Measurements from ENCODE around the gene GSDMA. TPM values are rescaled to one million over a fixed set of nuclear protein-coding genes. Genes with fewer than 3 reads are reported as not detected.

GSDMA gene
- total RNA-seq, 1 experiment from 2014 or later: not detected

GRCh38 chr17:40014375-40014980 lies 51.7 kb downstream of the GSDMA start:
- no peak overlapping the region for H2BK5ac ChIP-seq (ENCODE audit: insufficient read length, low read length)
- TF ChIP-seq, protein P1, sequence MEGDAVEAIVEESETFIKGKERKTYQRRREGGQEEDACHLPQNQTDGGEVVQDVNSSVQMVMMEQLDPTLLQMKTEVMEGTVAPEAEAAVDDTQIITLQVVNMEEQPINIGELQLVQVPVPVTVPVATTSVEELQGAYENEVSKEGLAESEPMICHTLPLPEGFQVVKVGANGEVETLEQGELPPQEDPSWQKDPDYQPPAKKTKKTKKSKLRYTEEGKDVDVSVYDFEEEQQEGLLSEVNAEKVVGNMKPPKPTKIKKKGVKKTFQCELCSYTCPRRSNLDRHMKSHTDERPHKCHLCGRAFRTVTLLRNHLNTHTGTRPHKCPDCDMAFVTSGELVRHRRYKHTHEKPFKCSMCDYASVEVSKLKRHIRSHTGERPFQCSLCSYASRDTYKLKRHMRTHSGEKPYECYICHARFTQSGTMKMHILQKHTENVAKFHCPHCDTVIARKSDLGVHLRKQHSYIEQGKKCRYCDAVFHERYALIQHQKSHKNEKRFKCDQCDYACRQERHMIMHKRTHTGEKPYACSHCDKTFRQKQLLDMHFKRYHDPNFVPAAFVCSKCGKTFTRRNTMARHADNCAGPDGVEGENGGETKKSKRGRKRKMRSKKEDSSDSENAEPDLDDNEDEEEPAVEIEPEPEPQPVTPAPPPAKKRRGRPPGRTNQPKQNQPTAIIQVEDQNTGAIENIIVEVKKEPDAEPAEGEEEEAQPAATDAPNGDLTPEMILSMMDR (conservative IDR thresholded peaks at IDR 0.05): no peak
- no peak overlapping the region for H3K27ac Mint-ChIP-seq

More at GRCh38 chr17:40014375-40014980, 51.7 kb downstream of the GSDMA start:
- peaks cover 0 to 6% of the 10 kb centered on the region in 2 experiments; a peak in 1 of 5 replicates for H3K9me3 Mint-ChIP-seq
- no peak overlapping the region for H3K18ac ChIP-seq (ENCODE audit: insufficient read length, low read depth, low read length)
- H4K91ac ChIP-seq (ENCODE audit: insufficient read length, low read depth, low read length): no peak overlapping the region
- H4K8ac ChIP-seq (replicated peaks; ENCODE audit: insufficient read length, low read depth, low read length): no peak overlapping the region
- no peak overlapping the region for H3T11ph ChIP-seq (ENCODE audit: low read length)
- DNase-seq: no peak
- H3K27me3 Mint-ChIP-seq (ENCODE audit: low read depth): peaks cover 3% of the 10 kb centered on the region
- WGBS (ENCODE audit: extremely low coverage, insufficient read length, low lambda C conversion rate): no CpG with 5 or more reads among the region's 18 CpGs
- no peak overlapping the region for H3K4ac ChIP-seq (ENCODE audit: low read depth, low read length)
- H2AK5ac ChIP-seq (ENCODE audit: insufficient read length, low read length): no peak overlapping the region
- no peak overlapping the region for H3K27ac ChIP-seq (ENCODE audit: insufficient read length, low read depth, low read length)
- H3K23me2 ChIP-seq (ENCODE audit: insufficient read length, low read depth, low read length, poor library complexity, severe bottlenecking): no peaks in the 10 kb centered on the region
- H3K14ac ChIP-seq (ENCODE audit: insufficient read depth, low read length): no peak overlapping the region
- H3K79me2 ChIP-seq (ENCODE audit: insufficient read depth, low read length): no peaks in the 10 kb centered on the region
- H3K56ac ChIP-seq (ENCODE audit: insufficient read length, low read depth, low read length): no peak overlapping the region
- H2BK20ac ChIP-seq (ENCODE audit: low read depth, low read length, poor library complexity, severe bottlenecking): no peak overlapping the region
- H3K23ac ChIP-seq (ENCODE audit: insufficient read length, low read depth, low read length): no peak overlapping the region
- H3K27me3 ChIP-seq (ENCODE audit: insufficient read depth, low read length): no peaks in the 10 kb centered on the region
- H3K4me3 Mint-ChIP-seq: no peak overlapping the region
- H2AFZ ChIP-seq (ENCODE audit: low read length): no peak overlapping the region
- peaks cover 4% of the 10 kb centered on the region; the same call in 1 of the 2 replicates for H3K4me1 ChIP-seq (ENCODE audit: insufficient read depth, low read length)
- H3K36me3 Mint-ChIP-seq (ENCODE audit: insufficient read depth in 1 of 3, low read depth in 3 of 3): peaks cover 2 to 6% (median 5%) of the 10 kb centered on the region in 3 experiments; a peak in 6 of 7 replicates
- H2BK15ac ChIP-seq (ENCODE audit: low read depth, low read length): no peak overlapping the region
- no peaks in the 10 kb centered on the region for H4K20me1 ChIP-seq (ENCODE audit: control insufficient read depth, insufficient read depth, insufficient read length)
- H3K4me1 Mint-ChIP-seq: peaks cover 26 to 48% of the 10 kb centered on the region in 2 experiments
- no peaks in the 10 kb centered on the region for H3K79me1 ChIP-seq (ENCODE audit: insufficient read depth, low read depth, low read length, poor library complexity, severe bottlenecking)
- H4K5ac ChIP-seq (ENCODE audit: insufficient read length, low read depth, low read length): no peak overlapping the region
- H3K4me2 ChIP-seq (ENCODE audit: insufficient read depth, insufficient read length, low read length): no peak overlapping the region
- H2BK12ac ChIP-seq (ENCODE audit: insufficient read length, low read depth, low read length): no peak overlapping the region
- no peaks in the 10 kb centered on the region for H3K9me3 ChIP-seq (ENCODE audit: control insufficient read depth, low read depth, low read length)
- H3K9ac ChIP-seq (ENCODE audit: extremely low read depth, insufficient read length, low read length): no peak overlapping the region
- H2BK120ac ChIP-seq (ENCODE audit: low read depth, low read length, poor library complexity, severe bottlenecking): no peak overlapping the region

Data from H9 (cell line).